ENCODE measurements around the gene SLC6A8.
"Not testable (repeated sequence)": the region's sequence is repeated elsewhere in the genome, so short reads cannot be mapped to it uniquely, and the experiment has no call there.

The SLC6A8 gene

DNA sequence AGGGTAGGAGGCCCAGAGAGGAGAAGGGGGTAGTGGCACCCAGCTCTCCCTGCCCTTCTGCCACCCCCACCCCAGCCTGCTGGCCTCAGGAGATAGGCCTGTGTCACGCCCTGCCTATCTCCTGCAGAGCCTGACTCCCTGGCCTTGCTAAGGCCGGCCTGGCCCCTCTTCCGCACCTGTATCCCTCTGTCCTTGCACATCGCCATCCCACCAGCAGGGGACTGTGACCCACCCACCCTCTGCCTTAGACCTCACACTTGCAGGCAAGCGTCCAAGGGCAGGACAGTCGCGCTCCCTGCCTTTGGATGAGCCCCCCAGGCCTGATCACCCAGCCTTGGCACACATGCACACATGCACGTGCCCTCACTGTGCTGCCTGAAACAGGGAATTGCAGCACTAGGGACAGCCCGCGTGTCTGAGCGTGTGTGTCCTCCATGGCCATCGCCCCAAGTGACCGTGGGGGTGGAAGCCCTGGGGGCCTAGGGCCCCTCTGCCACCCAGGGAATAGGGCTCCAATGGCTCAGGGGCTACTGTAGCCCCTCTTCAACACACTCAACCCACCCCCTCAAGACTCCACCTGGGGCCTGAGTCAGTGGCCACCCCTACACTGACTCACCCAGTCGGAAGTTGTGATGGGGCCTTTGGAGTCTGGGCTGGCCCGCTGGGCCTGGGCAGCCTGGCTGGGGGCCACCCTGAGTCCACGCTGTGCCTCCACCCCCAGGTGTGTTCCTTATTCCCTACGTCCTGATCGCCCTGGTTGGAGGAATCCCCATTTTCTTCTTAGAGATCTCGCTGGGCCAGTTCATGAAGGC is 2.1 kb downstream of the SLC6A8 start:
- no peak for TF ChIP-seq CTCF (IDR thresholded peaks at IDR 0.05; ENCODE audit: insufficient read depth, low read depth, low read length, missing control alignments)
- H3K4me3 ChIP-seq (ENCODE audit: low read depth, low read length) = no peak overlapping the region
- DNase-seq (ENCODE audit: low read depth) = no peak

DNA sequence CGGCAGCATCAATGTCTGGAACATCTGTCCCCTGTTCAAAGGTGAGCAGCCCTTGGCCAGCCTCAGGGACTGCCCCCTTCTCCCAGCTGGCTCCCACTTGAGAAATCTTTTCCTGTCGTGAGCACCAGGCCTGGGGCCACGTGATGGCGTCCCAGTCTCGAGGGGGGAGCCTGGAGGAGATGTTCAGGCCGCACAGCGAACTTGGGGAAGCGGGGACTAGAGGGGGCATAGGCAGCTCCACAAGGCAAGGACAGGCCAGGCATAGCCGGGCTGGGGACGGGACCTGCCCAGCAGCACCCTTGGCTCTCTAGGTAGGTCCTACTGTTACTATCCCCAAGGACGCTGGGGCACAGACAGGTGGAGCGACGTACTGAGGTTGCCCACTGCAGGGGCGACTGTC is 2.7 kb downstream of the SLC6A8 start:
- TF ChIP-seq CTCF (IDR thresholded peaks at IDR 0.05; ENCODE audit: insufficient read depth, low read depth, low read length, missing control alignments) = no peak
- no peak overlapping the region for H3K4me3 ChIP-seq (ENCODE audit: low read depth, low read length)
- no peak for DNase-seq (ENCODE audit: low read depth)

GRCh38 chrX:153691032-153691827 is 3.5 kb downstream of the SLC6A8 start:
- DNase-seq (ENCODE audit: low read depth); H3K4me3 ChIP-seq (ENCODE audit: low read depth, low read length): not testable (repeated sequence)

DNA sequence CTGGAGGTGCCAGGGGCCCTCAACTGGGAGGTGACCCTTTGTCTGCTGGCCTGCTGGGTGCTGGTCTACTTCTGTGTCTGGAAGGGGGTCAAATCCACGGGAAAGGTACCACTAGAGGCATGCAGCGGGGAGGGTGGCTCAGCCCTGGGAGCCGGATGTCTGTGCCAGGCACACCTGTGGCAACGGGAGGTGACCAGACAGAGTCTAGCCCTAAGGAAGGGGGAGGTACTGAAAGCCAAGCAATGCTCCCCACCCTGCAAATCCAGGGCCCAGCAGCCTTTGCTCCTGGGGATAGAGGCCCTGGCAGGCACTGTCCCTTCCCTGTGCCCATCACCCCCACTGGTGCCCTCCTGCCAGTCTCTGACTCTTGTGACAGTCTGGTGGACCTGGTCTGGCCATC is 4.3 kb downstream of the SLC6A8 start:
- no peak for TF ChIP-seq CTCF (IDR thresholded peaks at IDR 0.05; ENCODE audit: insufficient read depth, low read depth, low read length, missing control alignments)
- H3K4me3 ChIP-seq (ENCODE audit: low read depth, low read length) = no peak overlapping the region
- no peak for DNase-seq (ENCODE audit: low read depth)

DNA sequence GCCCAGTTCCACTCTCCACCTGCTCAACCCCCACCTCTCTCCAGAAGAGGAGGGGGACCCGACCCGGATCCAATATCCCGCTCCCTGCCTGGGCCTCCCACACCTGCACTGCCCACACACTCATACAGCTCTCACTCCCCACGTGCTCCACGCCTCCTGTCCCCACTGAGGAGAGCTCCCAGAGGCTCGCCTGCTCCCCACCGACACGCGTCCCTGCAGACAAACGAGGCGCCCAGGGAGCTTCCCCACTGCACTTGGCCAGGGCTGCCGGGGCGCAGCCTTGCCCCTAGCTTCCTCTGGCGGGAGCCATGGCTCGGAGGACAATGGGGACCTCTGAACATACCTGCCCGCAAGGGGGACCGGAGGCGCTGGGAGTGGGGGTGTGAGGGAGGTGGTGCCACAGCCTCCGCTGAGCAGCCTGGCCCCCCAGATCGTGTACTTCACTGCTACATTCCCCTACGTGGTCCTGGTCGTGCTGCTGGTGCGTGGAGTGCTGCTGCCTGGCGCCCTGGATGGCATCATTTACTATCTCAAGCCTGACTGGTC is 5.0 kb downstream of the SLC6A8 start:
- no peak overlapping the region for H3K4me3 ChIP-seq (ENCODE audit: low read depth, low read length)
- no peak for DNase-seq (ENCODE audit: low read depth)
- TF ChIP-seq CTCF (IDR thresholded peaks at IDR 0.05; ENCODE audit: insufficient read depth, low read depth, low read length, missing control alignments) = no peak

GRCh38 chrX:153693216-153694086 is 5.7 kb downstream of the SLC6A8 start:
- no peak overlapping the region for H3K4me3 ChIP-seq (ENCODE audit: low read depth, low read length)
- DNase-seq (ENCODE audit: low read depth) = no peak
- TF ChIP-seq CTCF (IDR thresholded peaks at IDR 0.05; ENCODE audit: insufficient read depth, low read depth, low read length, missing control alignments) = no peak

DNA sequence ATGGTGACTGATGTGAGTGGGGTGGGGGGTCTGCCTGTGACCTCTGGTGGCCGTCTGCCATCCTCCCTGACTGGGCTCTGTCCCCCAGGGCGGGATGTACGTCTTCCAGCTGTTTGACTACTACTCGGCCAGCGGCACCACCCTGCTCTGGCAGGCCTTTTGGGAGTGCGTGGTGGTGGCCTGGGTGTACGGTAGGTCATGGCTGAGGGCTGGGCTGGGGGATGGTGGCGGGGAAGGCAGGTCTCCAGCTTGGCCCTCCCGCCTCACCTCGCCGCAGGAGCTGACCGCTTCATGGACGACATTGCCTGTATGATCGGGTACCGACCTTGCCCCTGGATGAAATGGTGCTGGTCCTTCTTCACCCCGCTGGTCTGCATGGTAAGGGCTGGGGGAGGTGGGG is 6.5 kb downstream of the SLC6A8 start:
- H3K4me3 ChIP-seq (ENCODE audit: low read depth, low read length); DNase-seq (ENCODE audit: low read depth): not testable (repeated sequence)
